H1 (cell line): Measurements from ENCODE around the gene GPC3. TPM values are rescaled to one million over a fixed set of nuclear protein-coding genes. Genes with fewer than 3 reads are reported as not detected.

Experiments
- CTCF ChIA-PET: fragments of 300-600 bp; sonication (Branson Sonifier 250); formaldehyde crosslinking; loops from one replicate; lab custom pipeline; 2021; ENCODE audit not compliant: partially characterized antibody; lab: Charles Lee
- POLR2A ChIA-PET: fragments of 300-600 bp; sonication (Branson Sonifier 250); formaldehyde crosslinking; loops from one replicate; lab custom pipeline; 2021; ENCODE audit warnings: inconsistent platforms; ENCODE audit not compliant: partially characterized antibody; lab: Charles Lee
- DNase-seq, 2 experiments: peaks; one replicate each; pipeline versions ENCODE4 v3.0.0 to v3.0.0-alpha.2; 2010 to 2022; ENCODE audit warnings: low spot score in 2 of 2, low read depth in 1 of 2, mixed read lengths in 1 of 2
- FAIRE-seq: peaks from 2 replicates; lab custom pipeline; 2011; peaks lifted over from hg19 to GRCh38; lab: Jason Lieb, UNC
- H2AFZ ChIP-seq: 2 replicates; pipeline ENCODE4 v1.8.1; 2012; ENCODE audit warnings: low read length, inconsistent platforms
- H2AK5ac ChIP-seq: 2 replicates; pipeline ENCODE4 v1.6.1; 2013; ENCODE audit warnings: low read depth, low read length
- H2BK120ac ChIP-seq: replicated peaks from 2 replicates; pipeline ENCODE3; 2013; ENCODE audit warnings: low read depth, low read length, inconsistent platforms
- H2BK12ac ChIP-seq: 2 replicates; pipeline ENCODE4 v1.6.1; 2013; ENCODE audit warnings: low read depth, low read length
- H2BK15ac ChIP-seq: 2 replicates; pipeline ENCODE4 v1.6.1; 2013; ENCODE audit warnings: low read length
- H2BK20ac ChIP-seq: 2 replicates; pipeline ENCODE4 v1.6.1; 2013; ENCODE audit warnings: low read length
- H2BK5ac ChIP-seq: 2 replicates; pipeline ENCODE4 v1.6.1; 2013; ENCODE audit warnings: low read depth, low read length
- H3K14ac ChIP-seq: 2 replicates; pipeline ENCODE4 v1.6.1; 2013; ENCODE audit warnings: inconsistent platforms; ENCODE audit not compliant: insufficient read length
- H3K18ac ChIP-seq: 2 replicates; pipeline ENCODE4 v1.6.1; 2013; ENCODE audit warnings: low read length; ENCODE audit errors: extremely low read depth
- H3K23ac ChIP-seq: 2 replicates; pipeline ENCODE4 v1.6.1; 2013; ENCODE audit warnings: inconsistent platforms; ENCODE audit not compliant: insufficient read length
- H3K23me2 ChIP-seq: 2 replicates; pipeline ENCODE4 v1.6.1; 2013; ENCODE audit warnings: low read depth, low read length
- H3K27ac ChIP-seq: 2 replicates; pipeline ENCODE4 v1.6.1; 2011; ENCODE audit warnings: low read depth, low read length, inconsistent platforms
- H3K27me3 ChIP-seq, 4 experiments: replicated peaks in 1 of 4; 1 replicate in 1 of 4; 2 replicates in 3 of 4; pipeline versions ENCODE4 v1.6.1 to v1.8.1; 2011 to 2013; ENCODE audit warnings: low read length in 3 of 4, mild to moderate bottlenecking in 3 of 4, inconsistent platforms in 2 of 4, mixed read lengths in 2 of 4, moderate library complexity in 1 of 4; ENCODE audit not compliant: control insufficient read depth in 3 of 4, insufficient read depth in 3 of 4; ENCODE audit errors: extremely low read depth in 1 of 4
- H3K36me3 ChIP-seq, 4 experiments: 2 replicates each; pipeline versions ENCODE4 v1.6.1 to v1.8.1; 2011 to 2013; ENCODE audit warnings: mild to moderate bottlenecking in 4 of 4, low read length in 3 of 4, moderate library complexity in 2 of 4, control low read depth in 1 of 4, inconsistent platforms in 1 of 4; ENCODE audit not compliant: insufficient read depth in 4 of 4, control insufficient read depth in 2 of 4
- H3K4ac ChIP-seq: replicated peaks from 2 replicates; pipeline ENCODE3; 2013; ENCODE audit warnings: low read length, low read depth, mixed read lengths, inconsistent platforms; ENCODE audit not compliant: insufficient read length
- H3K4me1 ChIP-seq, 4 experiments: replicated peaks in 1 of 4; 1 replicate in 1 of 4; 2 replicates in 3 of 4; pipeline versions ENCODE4 v1.6.1 to v1.8.1; 2011 to 2013; ENCODE audit warnings: low read length in 3 of 4, inconsistent platforms in 2 of 4, mixed read lengths in 1 of 4; ENCODE audit not compliant: insufficient read depth in 4 of 4, control insufficient read depth in 3 of 4
- H3K4me2 ChIP-seq, 2 experiments: 2 replicates each; pipeline versions ENCODE4 v1.6.1 to v1.8.1; 2011 to 2013; ENCODE audit warnings: low read depth in 2 of 2, low read length in 2 of 2, control low read depth in 1 of 2, inconsistent platforms in 1 of 2, mild to moderate bottlenecking in 1 of 2; ENCODE audit not compliant: insufficient read depth in 1 of 2
- H3K4me3 ChIP-seq, 4 experiments: fragments of 200-600, 300-600 bp in 1 of 4; sonication (generic), shearing (Covaris generic), sonication (Bioruptor Twin) in 1 of 4; 2 replicates each; pipeline versions ENCODE4 v1.5.1 to v1.8.1; 2011 to 2016; ENCODE audit warnings: low read length in 4 of 4, low read depth in 3 of 4, control low read depth in 2 of 4, inconsistent platforms in 2 of 4, mild to moderate bottlenecking in 2 of 4, mixed read lengths in 1 of 4, moderate library complexity in 1 of 4; ENCODE audit not compliant: insufficient read depth in 2 of 4; ENCODE audit errors: extremely low read depth in 1 of 4
- H3K56ac ChIP-seq: replicated peaks from 2 replicates; pipeline ENCODE3; 2013; ENCODE audit warnings: low read depth, mild to moderate bottlenecking, mixed read lengths, low read length, inconsistent platforms; ENCODE audit not compliant: insufficient read length
- H3K79me1 ChIP-seq: 2 replicates; pipeline ENCODE4 v1.6.1; 2013; ENCODE audit warnings: low read depth, low read length, control low read depth
- H3K79me2 ChIP-seq, 2 experiments: 2 replicates each; pipeline versions ENCODE4 v1.6.1 to v1.8.1; 2012 to 2013; ENCODE audit warnings: low read length in 2 of 2, mild to moderate bottlenecking in 2 of 2, inconsistent platforms in 1 of 2; ENCODE audit not compliant: insufficient read depth in 2 of 2, control insufficient read depth in 1 of 2
- H3K9ac ChIP-seq, 4 experiments: replicated peaks in 1 of 4; 1 replicate in 1 of 4; 2 replicates in 3 of 4; pipeline versions ENCODE4 v1.6.1 to v1.8.1; 2011 to 2013; ENCODE audit warnings: low read depth in 3 of 4, low read length in 3 of 4, control low read depth in 2 of 4, mild to moderate bottlenecking in 2 of 4, moderate library complexity in 2 of 4, inconsistent platforms in 1 of 4; ENCODE audit errors: extremely low read depth in 1 of 4
- H3K9me3 ChIP-seq, 2 experiments: 2 replicates each; pipeline versions ENCODE4 v1.6.1 to v1.8.1; 2012 to 2013; ENCODE audit warnings: mild to moderate bottlenecking in 2 of 2, moderate library complexity in 2 of 2, control low read depth in 1 of 2, inconsistent platforms in 1 of 2, low read depth in 1 of 2, low read length in 1 of 2, mixed read lengths in 1 of 2; ENCODE audit not compliant: insufficient read depth in 2 of 2
- H4K20me1 ChIP-seq, 2 experiments: replicated peaks in 1 of 2; 2 replicates each; pipeline versions ENCODE3 to v1.8.1; 2011 to 2013; ENCODE audit warnings: inconsistent platforms in 2 of 2, low read length in 2 of 2, mild to moderate bottlenecking in 1 of 2; ENCODE audit not compliant: insufficient read depth in 2 of 2, control insufficient read depth in 1 of 2
- H4K5ac ChIP-seq: 2 replicates; pipeline ENCODE4 v1.6.1; 2013; ENCODE audit warnings: low read length, low read depth, mixed read lengths, inconsistent platforms; ENCODE audit not compliant: insufficient read length
- H4K8ac ChIP-seq: 2 replicates; pipeline ENCODE4 v1.8.0; 2013; ENCODE audit warnings: mild to moderate bottlenecking, moderate library complexity, low read length, inconsistent platforms; ENCODE audit not compliant: insufficient read depth; ENCODE audit errors: extremely low read depth
- H4K91ac ChIP-seq: replicated peaks from 2 replicates; pipeline ENCODE3; 2013; ENCODE audit warnings: low read length, mixed read lengths, inconsistent platforms; ENCODE audit not compliant: insufficient read length
- ATF2 ChIP-seq: IDR thresholded peaks from 2 replicates; pipeline ENCODE4 v1.6.1; 2012; ENCODE audit warnings: low read length, inconsistent platforms
- CHD2 ChIP-seq: IDR thresholded peaks from 2 replicates; pipeline ENCODE4 v1.6.1; 2012; ENCODE audit warnings: low read length, improper control_type of control experiment
- E2F6 ChIP-seq: IDR thresholded peaks from 2 replicates; pipeline ENCODE4 v1.6.1; 2012; ENCODE audit warnings: inconsistent platforms
- EP300 ChIP-seq, 2 experiments: IDR thresholded peaks; 1 replicate in 1 of 2; 2 replicates in 1 of 2; pipeline ENCODE4 v1.6.1; 2011 to 2012; ENCODE audit warnings: low read depth in 2 of 2, low read length in 2 of 2, mild to moderate bottlenecking in 2 of 2, borderline replicate concordance in 1 of 2, inconsistent platforms in 1 of 2, moderate library complexity in 1 of 2
- GABPA ChIP-seq: IDR thresholded peaks from 2 replicates; pipeline ENCODE4 v1.6.1; 2011; ENCODE audit warnings: mild to moderate bottlenecking, low read length, moderate library complexity, borderline replicate concordance; ENCODE audit not compliant: insufficient read depth
- JUN ChIP-seq: IDR thresholded peaks from 2 replicates; pipeline ENCODE4 v1.6.1; 2011; ENCODE audit warnings: low read depth, mild to moderate bottlenecking, improper control_type of control experiment, low read length
- NANOG ChIP-seq: IDR thresholded peaks from 2 replicates; pipeline ENCODE4 v1.6.1; 2011; ENCODE audit warnings: low read length, low read depth, mild to moderate bottlenecking, inconsistent platforms; ENCODE audit not compliant: insufficient read depth, poor library complexity, severe bottlenecking
- SP4 ChIP-seq: IDR thresholded peaks from 2 replicates; pipeline ENCODE4 v1.6.1; 2012; ENCODE audit warnings: low read length, inconsistent platforms
- SRF ChIP-seq: IDR thresholded peaks from 2 replicates; pipeline ENCODE4 v1.6.1; 2011; ENCODE audit warnings: mild to moderate bottlenecking, low read depth, low read length, moderate library complexity
- TCF12 ChIP-seq: IDR thresholded peaks from 2 replicates; pipeline ENCODE4 v1.6.1; 2011; ENCODE audit warnings: low read depth, mild to moderate bottlenecking, low read length
- TEAD4 ChIP-seq: IDR thresholded peaks from 2 replicates; pipeline ENCODE4 v1.6.1; 2012; ENCODE audit warnings: low read depth, low read length, inconsistent platforms, mixed read lengths
- ZNF274 ChIP-seq: IDR thresholded peaks from 2 replicates; pipeline ENCODE4 v1.7.0; 2012; ENCODE audit warnings: low read length, borderline replicate concordance; ENCODE audit errors: extremely low read depth
- WGBS, 2 experiments: shearing (Covaris generic) in 1 of 2; methylation state at CpG; one replicate each; pipeline versions ENCODE4 v1.1.6 to v1.1.7; 2013 to 2015; ENCODE audit warnings: low lambda C conversion rate in 2 of 2, mixed read lengths in 2 of 2, inconsistent platforms in 1 of 2, low coverage in 1 of 2, missing lambda C conversion rate in 1 of 2; ENCODE audit not compliant: insufficient replicate concordance in 2 of 2, insufficient coverage in 1 of 2, insufficient read length in 1 of 2; ENCODE audit errors: extremely low coverage in 1 of 2, missing lambda C conversion rate in 1 of 2; 5-methylcytosine and 5-hydroxymethylcytosine counted together
- polyA plus RNA-seq, 7 experiments: library from polyadenylated mRNA; depleted of rRNA in 3 of 7; stranded (reverse) in 5 of 7; unstranded in 2 of 7; fragments of >200 nt in 5 of 7; fragments of 200-250 nt in 2 of 7; gene quantifications; 1 replicate in 5 of 7; 2 replicates in 1 of 7; 4 replicates in 1 of 7; pipeline versions ENCODE4 v1.2.1 to v1.2.3, GENCODE V29; 2011 to 2013; ENCODE audit warnings: missing spikeins in 2 of 7, mixed read lengths in 2 of 7
- total RNA-seq: library from RNA; stranded (reverse); fragmentation: NEBNext Ultra II Directional; extraction: Animal tissue kit (Norgen Biotek cat#: 25700); gene quantifications from 2 replicates; pipeline ENCODE4 v1.2.1, GENCODE V29; 2021

The GPC3 gene
- total and polyA plus RNA-seq, 2 of the 8 experiments (the other 6 are each of a cell fraction or from before 2014, with no cell fraction given): 64.8 to 71.9 TPM

GRCh38 chrX:133815496-133815895 is 169.9 kb downstream of the GPC3 start:
- CTCF ChIA-PET: interaction anchor here (0.6 to 1.4 kb wide), 5 partner anchors 9 to 262 kb away, joined by 3 to 8 read pairs (median 3); no protein-coding TSS in a partner anchor
- Histone ChIP-seq H2BK15ac (no peak overlapping the region), H2BK5ac (no peak overlapping the region), H3K23ac (no peak overlapping the region), H4K8ac (no peak overlapping the region), H3K27me3 (no peaks in the 10 kb centered on the region), H3K4me1 (no peaks in the 10 kb centered on the region; a peak in 1 of 7 replicates), H3K14ac (no peak overlapping the region), H3K9ac (no peak overlapping the region), H3K27ac (no peak overlapping the region), H3K4me3 (no peak overlapping the region), H2BK20ac (no peak overlapping the region), H2AK5ac (no peak overlapping the region), H2BK12ac (no peak overlapping the region), H3K36me3 (no peaks in the 10 kb centered on the region), H3K4ac (no peak overlapping the region), H4K20me1 (no peaks in the 10 kb centered on the region), H3K79me2 (no peaks in the 10 kb centered on the region), H3K23me2 (no peaks in the 10 kb centered on the region), H3K4me2 (no peak overlapping the region), H3K9me3 (no peaks in the 10 kb centered on the region), H2BK120ac (no peak overlapping the region), H3K56ac (no peak overlapping the region), H2AFZ (no peak overlapping the region), H4K91ac (no peak overlapping the region), H3K79me1 (no peaks in the 10 kb centered on the region), H3K18ac (no peak overlapping the region), H4K5ac (no peak overlapping the region)
- POLR2A ChIA-PET: no interaction called here
- DNase-seq: no peak
- WGBS, 2 experiments: 78% methylated on average over 1 of the region's 1 CpG; no CpG with 5 or more reads in 1 of the 2 experiments
- FAIRE-seq: peak; percentile 19
- TF ChIP-seq GABPA (no peak), EP300 (IDR thresholded peaks at IDR 0.05; ENCODE audit: borderline replicate concordance in 1 of 2, low read depth in 2 of 2, low read length in 2 of 2) (no peak), E2F6 (no peak), NANOG (no peak), SRF (no peak), TCF12 (no peak), ZNF274 (no peak), JUN (no peak), SP4 (no peak), ATF2 (no peak), TEAD4 (no peak), CHD2 (no peak)
